ENCODE measurements around the gene PLAU.

DNA sequence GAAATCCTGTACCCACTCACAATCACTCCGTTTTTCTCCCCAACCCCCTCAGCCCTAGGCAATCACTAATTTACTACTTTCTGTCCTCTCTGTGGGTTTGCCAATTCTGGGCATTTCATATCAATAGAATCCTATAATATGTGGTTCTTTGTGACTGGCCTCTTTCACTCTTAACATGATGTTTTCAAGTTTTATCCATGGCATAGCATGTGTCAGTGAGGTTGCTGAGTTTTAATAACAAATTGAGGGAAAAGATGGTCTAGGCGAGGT, 11.9 kb downstream of the PLAU start:
- TF ChIP-seq EZH2 (IDR thresholded peaks at IDR 0.05; ENCODE audit: borderline replicate concordance): no peak
- TF ChIP-seq, protein P1, sequence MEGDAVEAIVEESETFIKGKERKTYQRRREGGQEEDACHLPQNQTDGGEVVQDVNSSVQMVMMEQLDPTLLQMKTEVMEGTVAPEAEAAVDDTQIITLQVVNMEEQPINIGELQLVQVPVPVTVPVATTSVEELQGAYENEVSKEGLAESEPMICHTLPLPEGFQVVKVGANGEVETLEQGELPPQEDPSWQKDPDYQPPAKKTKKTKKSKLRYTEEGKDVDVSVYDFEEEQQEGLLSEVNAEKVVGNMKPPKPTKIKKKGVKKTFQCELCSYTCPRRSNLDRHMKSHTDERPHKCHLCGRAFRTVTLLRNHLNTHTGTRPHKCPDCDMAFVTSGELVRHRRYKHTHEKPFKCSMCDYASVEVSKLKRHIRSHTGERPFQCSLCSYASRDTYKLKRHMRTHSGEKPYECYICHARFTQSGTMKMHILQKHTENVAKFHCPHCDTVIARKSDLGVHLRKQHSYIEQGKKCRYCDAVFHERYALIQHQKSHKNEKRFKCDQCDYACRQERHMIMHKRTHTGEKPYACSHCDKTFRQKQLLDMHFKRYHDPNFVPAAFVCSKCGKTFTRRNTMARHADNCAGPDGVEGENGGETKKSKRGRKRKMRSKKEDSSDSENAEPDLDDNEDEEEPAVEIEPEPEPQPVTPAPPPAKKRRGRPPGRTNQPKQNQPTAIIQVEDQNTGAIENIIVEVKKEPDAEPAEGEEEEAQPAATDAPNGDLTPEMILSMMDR (IDR thresholded peaks at IDR 0.05; ENCODE audit: poor library complexity): no peak

Data from hepatocyte (in vitro differentiated cells).